ENCODE results near the gene PRKAG2. TPM values are rescaled to one million over a fixed set of nuclear protein-coding genes. Genes with fewer than 3 reads are reported as not detected.

PRKAG2 gene
- total RNA-seq, 2 experiments from 2014 or later = 16.9 to 18.7 TPM

- Mint-ChIP-seq H3K4me3 (no peak overlapping the region), H3K4me1 (ENCODE audit: low read depth) (peaks cover 22% of the 10 kb centered on the region), H3K27ac (no peak overlapping the region), H3K27me3 (ENCODE audit: low read depth) (no peaks in the 10 kb centered on the region), H3K36me3 (ENCODE audit: low read depth) (no peaks in the 10 kb centered on the region), H3K9me3 (no peaks in the 10 kb centered on the region)
- intact Hi-C loops (cut with micrococcal nuclease) = no loop called here
- DNase-seq = no peak
- CTCF ChIA-PET = no interaction called here
Measured at GRCh38 chr7:151679881-151680612, 196.9 kb downstream of the PRKAG2 start.

GRCh38 chr7:151679071-151679708 is 197.7 kb downstream of the PRKAG2 start:
- peaks cover 22% of the 10 kb centered on the region for H3K4me1 Mint-ChIP-seq (ENCODE audit: low read depth)
- no peak for DNase-seq
- H3K9me3 Mint-ChIP-seq = no peaks in the 10 kb centered on the region
- intact Hi-C loops (cut with micrococcal nuclease) = no loop called here
- H3K27me3 Mint-ChIP-seq (ENCODE audit: low read depth) = no peaks in the 10 kb centered on the region
- CTCF ChIA-PET = no interaction called here
- H3K4me3 Mint-ChIP-seq = no peak overlapping the region
- no peak overlapping the region for H3K27ac Mint-ChIP-seq
- H3K36me3 Mint-ChIP-seq (ENCODE audit: low read depth) = no peaks in the 10 kb centered on the region

- DNase-seq = no peak
- H3K4me3 Mint-ChIP-seq = no peak overlapping the region
- no peaks in the 10 kb centered on the region for H3K36me3 Mint-ChIP-seq (ENCODE audit: low read depth)
- intact Hi-C loops (cut with micrococcal nuclease) = no loop called here
- CTCF ChIA-PET = no interaction called here
- no peak overlapping the region for H3K27ac Mint-ChIP-seq
- peaks cover 22% of the 10 kb centered on the region for H3K4me1 Mint-ChIP-seq (ENCODE audit: low read depth)
- no peaks in the 10 kb centered on the region for H3K27me3 Mint-ChIP-seq (ENCODE audit: low read depth)
- no peaks in the 10 kb centered on the region for H3K9me3 Mint-ChIP-seq
Measured at GRCh38 chr7:151678227-151678604, 198.7 kb downstream of the PRKAG2 start.

GRCh38 chr7:151677581-151678226 is 199.2 kb downstream of the PRKAG2 start:
- no peak for DNase-seq
- Mint-ChIP-seq H3K27ac (no peak overlapping the region), H3K36me3 (ENCODE audit: low read depth) (no peaks in the 10 kb centered on the region), H3K27me3 (ENCODE audit: low read depth) (no peaks in the 10 kb centered on the region), H3K4me1 (ENCODE audit: low read depth) (peaks cover 22% of the 10 kb centered on the region), H3K9me3 (no peaks in the 10 kb centered on the region), H3K4me3 (no peak overlapping the region)
- intact Hi-C loops (cut with micrococcal nuclease) = no loop called here
- CTCF ChIA-PET = interaction anchor here (0.5 kb wide), 1 partner anchor 603 kb away, joined by 3 read pairs; no protein-coding TSS in a partner anchor

GRCh38 chr7:151676759-151677158 is 200.2 kb downstream of the PRKAG2 start:
- H3K36me3 Mint-ChIP-seq (ENCODE audit: low read depth) = no peaks in the 10 kb centered on the region
- peaks cover 22% of the 10 kb centered on the region for H3K4me1 Mint-ChIP-seq (ENCODE audit: low read depth)
- no peak overlapping the region for H3K4me3 Mint-ChIP-seq
- CTCF ChIA-PET = interaction anchor here (0.6 kb wide), 1 partner anchor 14 kb away, joined by 3 read pairs; no protein-coding TSS in a partner anchor
- H3K27ac Mint-ChIP-seq = no peak overlapping the region
- H3K27me3 Mint-ChIP-seq (ENCODE audit: low read depth) = no peaks in the 10 kb centered on the region
- H3K9me3 Mint-ChIP-seq = no peaks in the 10 kb centered on the region
- intact Hi-C loops (cut with micrococcal nuclease) = no loop called here
- no peak for DNase-seq

- intact Hi-C loops (cut with micrococcal nuclease) = no loop called here
- no peaks in the 10 kb centered on the region for H3K27me3 Mint-ChIP-seq (ENCODE audit: low read depth)
- H3K9me3 Mint-ChIP-seq = no peaks in the 10 kb centered on the region
- CTCF ChIA-PET = interaction anchor here (0.7 kb wide), 1 partner anchor 371 kb away, joined by 4 read pairs; no protein-coding TSS in a partner anchor
- H3K27ac Mint-ChIP-seq = no peak overlapping the region
- H3K4me1 Mint-ChIP-seq (ENCODE audit: low read depth) = peaks cover 19% of the 10 kb centered on the region
- peaks cover 3% of the 10 kb centered on the region for H3K36me3 Mint-ChIP-seq (ENCODE audit: low read depth)
- no peak for DNase-seq
- H3K4me3 Mint-ChIP-seq = no peak overlapping the region
Measured at GRCh38 chr7:151675196-151675920, 201.6 kb downstream of the PRKAG2 start.

GRCh38 chr7:151674161-151674920 is 202.6 kb downstream of the PRKAG2 start:
- CTCF ChIA-PET = interaction anchor here (0.7 kb wide), 1 partner anchor 370 kb away, joined by 4 read pairs; no protein-coding TSS in a partner anchor
- no peaks in the 10 kb centered on the region for H3K9me3 Mint-ChIP-seq

GRCh38 chr7:151673216-151673615 is 203.7 kb downstream of the PRKAG2 start:
- Mint-ChIP-seq H3K4me1 (ENCODE audit: low read depth) (peaks cover 5% of the 10 kb centered on the region), H3K9me3 (peaks cover 4% of the 10 kb centered on the region), H3K4me3 (no peak overlapping the region), H3K36me3 (ENCODE audit: low read depth) (peaks cover 14% of the 10 kb centered on the region), H3K27me3 (ENCODE audit: low read depth) (no peaks in the 10 kb centered on the region), H3K27ac (no peak overlapping the region)
- intact Hi-C loops (cut with micrococcal nuclease) = no loop called here
- no peak for DNase-seq
- CTCF ChIA-PET = interaction anchor here (1.0 kb wide), 1 partner anchor 13 kb away, joined by 6 read pairs; no protein-coding TSS in a partner anchor

More at GRCh38 chr7:151674161-151674920, 202.6 kb downstream of the PRKAG2 start:
- no peak overlapping the region for H3K27ac Mint-ChIP-seq
- no peak for DNase-seq
- no peak overlapping the region for H3K4me3 Mint-ChIP-seq
- peaks cover 7% of the 10 kb centered on the region for H3K36me3 Mint-ChIP-seq (ENCODE audit: low read depth)
- intact Hi-C loops (cut with micrococcal nuclease) = no loop called here
- H3K27me3 Mint-ChIP-seq (ENCODE audit: low read depth) = no peaks in the 10 kb centered on the region
- peaks cover 12% of the 10 kb centered on the region for H3K4me1 Mint-ChIP-seq (ENCODE audit: low read depth)

- CTCF ChIA-PET = interaction anchor here (1.0 kb wide), 1 partner anchor 13 kb away, joined by 6 read pairs; no protein-coding TSS in a partner anchor
- peaks cover 19% of the 10 kb centered on the region for H3K36me3 Mint-ChIP-seq (ENCODE audit: low read depth)
- H3K27me3 Mint-ChIP-seq (ENCODE audit: low read depth) = no peaks in the 10 kb centered on the region
Measured at GRCh38 chr7:151672716-151673115, 204.2 kb downstream of the PRKAG2 start.

GRCh38 chr7:151671514-151671913 is 205.4 kb downstream of the PRKAG2 start:
- Mint-ChIP-seq H3K27ac (no peak overlapping the region), H3K9me3 (peaks cover 6% of the 10 kb centered on the region), H3K27me3 (ENCODE audit: low read depth) (no peaks in the 10 kb centered on the region), H3K36me3 (ENCODE audit: low read depth) (peaks cover 25% of the 10 kb centered on the region), H3K4me1 (ENCODE audit: low read depth) (peaks cover 2% of the 10 kb centered on the region), H3K4me3 (no peak overlapping the region)
- CTCF ChIA-PET = no interaction called here
- intact Hi-C loops (cut with micrococcal nuclease) = no loop called here
- DNase-seq = no peak

More at GRCh38 chr7:151672716-151673115, 204.2 kb downstream of the PRKAG2 start:
- no peak overlapping the region for H3K4me3 Mint-ChIP-seq
- intact Hi-C loops (cut with micrococcal nuclease) = no loop called here
- H3K27ac Mint-ChIP-seq = no peak overlapping the region
- H3K9me3 Mint-ChIP-seq = peaks cover 6% of the 10 kb centered on the region
- peaks cover 2% of the 10 kb centered on the region for H3K4me1 Mint-ChIP-seq (ENCODE audit: low read depth)
- no peak for DNase-seq

GRCh38 chr7:151669762-151670161 is 207.2 kb downstream of the PRKAG2 start:
- no peaks in the 10 kb centered on the region for H3K27me3 Mint-ChIP-seq (ENCODE audit: low read depth)
- CTCF ChIA-PET = no interaction called here

More at GRCh38 chr7:151669762-151670161, 207.2 kb downstream of the PRKAG2 start:
- Mint-ChIP-seq H3K4me1 (ENCODE audit: low read depth) (peaks cover 2% of the 10 kb centered on the region), H3K27ac (no peak overlapping the region), H3K9me3 (peaks cover 6% of the 10 kb centered on the region), H3K4me3 (no peak overlapping the region), H3K36me3 (ENCODE audit: low read depth) (peaks cover 27% of the 10 kb centered on the region)
- no peak for DNase-seq
- intact Hi-C loops (cut with micrococcal nuclease) = no loop called here
